ENCODE measurements around the gene NRXN3. TPM values are rescaled to one million over a fixed set of nuclear protein-coding genes. Genes with fewer than 3 reads are reported as not detected.

NRXN3 gene
- total and polyA plus RNA-seq, 8 donors = 1.3 to 7.6 (median 1.5) TPM

- Histone ChIP-seq H3K36me3 (no peaks in the 10 kb centered on the region), H3K4me3 (no peak overlapping the region), H3K27ac (no peak overlapping the region), H3K9me3 (no peaks in the 10 kb centered on the region), H3K4me1 (no peaks in the 10 kb centered on the region), H3K27me3 (no peaks in the 10 kb centered on the region)
- peak; percentile 39 for ATAC-seq
- peak in 1 of 4 donors; percentile 48 for DNase-seq
- intact Hi-C loops (cut with DNase I) = no loop called here
- no peak for TF ChIP-seq CTCF (IDR thresholded peaks at IDR 0.05)
Observed at GRCh38 chr14:79724934-79725717, 1555.0 kb downstream of the NRXN3 start.

- Histone ChIP-seq H3K27ac (no peak overlapping the region), H3K4me1 (no peaks in the 10 kb centered on the region), H3K4me3 (no peak overlapping the region), H3K36me3 (no peaks in the 10 kb centered on the region), H3K9me3 (no peaks in the 10 kb centered on the region), H3K27me3 (no peaks in the 10 kb centered on the region)
- TF ChIP-seq CTCF (IDR thresholded peaks at IDR 0.05) = no peak
- DNase-seq (peak in 1 of 4 donors; percentile 19), ATAC-seq (peak; percentile 95)
- intact Hi-C loops (cut with DNase I) = no loop called here
Observed at GRCh38 chr14:79727900-79728299, 1557.7 kb downstream of the NRXN3 start.

- H3K36me3 ChIP-seq = no peaks in the 10 kb centered on the region
- no peak overlapping the region for H3K4me3 ChIP-seq
- TF ChIP-seq CTCF (IDR thresholded peaks at IDR 0.05) = no peak
- intact Hi-C loops (cut with DNase I) = no loop called here
- ATAC-seq = peak; percentile 25
- DNase-seq = no peak
- H3K9me3 ChIP-seq = no peaks in the 10 kb centered on the region
- H3K27ac ChIP-seq = no peak overlapping the region
- no peaks in the 10 kb centered on the region for H3K27me3 ChIP-seq
- no peaks in the 10 kb centered on the region for H3K4me1 ChIP-seq
Observed at GRCh38 chr14:79728331-79728730, 1558.2 kb downstream of the NRXN3 start.

GRCh38 chr14:79729731-79730130, 1559.6 kb downstream of the NRXN3 start:
- H3K27me3 ChIP-seq = no peaks in the 10 kb centered on the region
- no peak overlapping the region for H3K27ac ChIP-seq
- H3K9me3 ChIP-seq = no peaks in the 10 kb centered on the region
- no peak for TF ChIP-seq CTCF (IDR thresholded peaks at IDR 0.05)
- ATAC-seq (no peak), DNase-seq (no peak)
- H3K36me3 ChIP-seq = no peaks in the 10 kb centered on the region
- H3K4me3 ChIP-seq = no peak overlapping the region
- intact Hi-C loops (cut with DNase I) = no loop called here
- H3K4me1 ChIP-seq = no peaks in the 10 kb centered on the region

- intact Hi-C loops (cut with DNase I) = no loop called here
- no peak for TF ChIP-seq CTCF (IDR thresholded peaks at IDR 0.05)
- Histone ChIP-seq H3K4me1 (no peaks in the 10 kb centered on the region), H3K27ac (no peak overlapping the region), H3K27me3 (no peaks in the 10 kb centered on the region), H3K36me3 (no peaks in the 10 kb centered on the region), H3K9me3 (no peaks in the 10 kb centered on the region), H3K4me3 (no peak overlapping the region)
- no peak for DNase-seq
- no peak for ATAC-seq
Observed at GRCh38 chr14:79730196-79730595, 1560.0 kb downstream of the NRXN3 start.

Measured in left lung (tissue), 10 donors.